GM21576 (cell line): ENCODE measurements around the gene DIS3L2.
"Not testable (repeated sequence)": the region's sequence is repeated elsewhere in the genome, so short reads cannot be mapped to it uniquely, and the experiment has no call there.

Experiments used
- ATAC-seq: cut with Tn5 transposase; IDR thresholded peaks from one replicate; pipeline ENCODE4 v1.9.1; 2021; ENCODE audit warnings: mild to moderate bottlenecking, moderate library complexity; ENCODE audit not compliant: unreplicated experiment

Gene DIS3L2

DNA sequence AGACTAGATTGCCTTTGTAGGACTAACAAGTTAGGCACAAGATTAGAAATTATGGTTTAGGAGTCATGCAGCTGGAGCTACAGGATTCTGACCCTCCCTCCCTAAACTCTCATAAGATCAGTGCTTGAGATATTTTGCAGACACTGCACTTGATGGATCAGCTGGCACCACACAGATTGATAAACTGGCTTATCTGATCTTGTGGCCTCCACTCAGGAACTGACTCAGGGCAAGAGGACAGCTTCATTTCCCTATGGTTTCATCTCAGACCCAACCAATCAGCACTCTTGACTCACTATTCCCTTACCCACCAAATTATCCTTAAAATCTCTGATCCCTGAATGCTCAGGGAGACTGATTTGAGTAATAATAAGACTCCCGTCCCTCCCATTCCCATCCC is 152.3 kb downstream of the DIS3L2 start:
- ATAC-seq: no peak

DNA sequence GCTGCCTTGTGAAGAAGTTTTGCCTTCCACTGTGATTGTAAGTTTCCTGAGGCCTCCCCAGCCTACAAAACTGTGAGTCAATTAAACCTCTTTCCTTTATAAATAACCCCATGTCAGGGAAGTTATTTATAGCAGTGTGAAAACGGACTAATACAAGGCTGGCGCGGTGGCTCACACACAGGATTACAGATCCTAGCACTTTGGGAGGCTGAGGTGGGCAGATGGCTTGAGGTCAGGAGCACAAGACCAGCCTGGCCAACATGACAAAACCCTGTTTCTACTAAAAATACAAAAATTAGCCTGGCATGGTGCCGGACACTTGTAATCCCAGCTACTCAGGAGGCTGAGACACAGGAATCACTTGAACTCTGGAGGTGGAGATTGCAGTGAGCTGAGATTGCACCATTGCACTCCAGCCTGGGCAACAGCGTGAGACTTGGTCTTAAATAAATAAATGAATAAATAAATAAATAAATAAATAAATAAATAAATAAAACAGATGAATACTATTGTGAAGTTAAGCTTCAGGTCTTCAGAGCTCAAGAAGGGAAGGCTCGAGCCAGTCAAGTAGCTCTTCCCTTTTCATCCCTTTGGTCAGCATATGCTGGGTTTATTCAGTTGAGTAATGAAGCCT is 154.3 kb downstream of the DIS3L2 start:
- ATAC-seq: not testable (repeated sequence)

DNA sequence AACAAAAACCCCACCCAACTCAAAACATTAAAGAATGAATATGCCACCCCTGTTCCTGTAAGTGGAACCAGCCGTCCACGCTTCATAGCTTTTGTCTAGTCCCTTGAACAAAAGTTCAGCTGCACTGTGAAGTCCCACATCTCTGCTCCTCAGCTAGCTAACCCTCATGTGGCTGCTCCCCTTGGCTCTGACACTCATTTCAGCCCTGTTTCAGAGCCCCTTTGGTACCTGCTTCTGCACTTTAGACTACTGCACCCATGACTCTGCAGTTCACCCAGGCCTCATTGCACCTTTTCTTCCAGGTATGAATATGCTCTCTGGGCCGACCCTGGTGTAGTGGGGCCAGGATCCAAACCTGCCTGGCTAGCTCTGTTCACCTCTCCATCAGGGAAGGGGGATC is 155.3 kb downstream of the DIS3L2 start:
- no peak for ATAC-seq

DNA sequence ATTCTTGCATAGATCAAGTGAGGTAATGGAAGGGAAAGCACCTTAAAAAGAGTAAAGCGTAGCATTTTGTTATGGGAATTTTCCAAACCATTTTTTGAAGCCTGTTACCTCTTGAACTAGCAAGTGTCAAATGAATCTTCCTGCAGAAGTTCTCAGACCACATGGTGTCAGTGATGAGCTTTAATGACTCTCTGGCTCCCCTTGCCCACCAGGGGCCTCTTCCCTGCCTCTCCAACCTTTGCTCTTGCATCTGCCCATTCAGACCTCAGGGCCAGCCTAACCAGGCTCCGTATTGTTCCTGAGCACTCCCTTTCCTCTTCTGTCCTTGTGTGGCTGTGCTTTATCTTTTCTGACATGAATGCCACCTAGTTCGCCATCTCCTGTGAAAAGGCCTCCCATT is 155.9 kb downstream of the DIS3L2 start:
- ATAC-seq: no peak

DNA sequence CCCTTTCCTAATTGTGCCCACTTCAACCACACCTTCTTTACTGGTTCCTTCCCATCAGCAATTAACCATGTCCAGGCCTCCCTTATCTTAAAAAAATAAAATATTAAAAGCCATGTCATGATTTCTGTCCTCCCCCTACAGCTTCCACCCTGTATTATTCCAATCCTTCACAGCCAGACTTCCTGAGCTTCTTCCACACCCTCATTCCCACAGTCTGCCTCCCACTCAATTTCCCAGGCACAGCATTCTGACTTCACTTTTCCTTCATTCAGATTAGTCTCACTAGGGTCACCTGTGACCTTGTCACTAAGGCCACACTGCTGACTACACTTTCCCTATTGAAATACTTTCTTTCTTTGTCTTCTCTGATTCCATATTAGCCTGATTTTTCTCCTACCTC is 159.4 kb downstream of the DIS3L2 start:
- ATAC-seq: no peak

DNA sequence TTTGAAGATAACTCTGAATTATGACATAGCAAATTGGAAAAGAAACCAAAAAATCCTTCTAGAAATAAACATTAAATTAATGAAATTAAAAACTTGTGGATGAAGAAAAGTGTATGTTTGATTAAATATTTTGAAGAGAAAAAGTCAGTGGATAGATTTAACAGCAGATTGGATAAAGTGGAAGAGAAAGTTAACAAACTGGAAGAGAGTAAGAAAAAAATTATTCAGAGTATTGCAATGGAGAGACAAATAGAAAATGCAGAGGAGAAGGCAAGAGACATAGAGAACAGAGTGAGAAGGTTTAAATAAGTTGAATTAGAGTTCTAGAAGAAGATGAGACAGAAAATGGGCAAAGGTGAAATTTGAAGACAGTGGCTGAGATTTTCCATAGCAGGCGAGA is 162.8 kb downstream of the DIS3L2 start:
- no peak for ATAC-seq

DNA sequence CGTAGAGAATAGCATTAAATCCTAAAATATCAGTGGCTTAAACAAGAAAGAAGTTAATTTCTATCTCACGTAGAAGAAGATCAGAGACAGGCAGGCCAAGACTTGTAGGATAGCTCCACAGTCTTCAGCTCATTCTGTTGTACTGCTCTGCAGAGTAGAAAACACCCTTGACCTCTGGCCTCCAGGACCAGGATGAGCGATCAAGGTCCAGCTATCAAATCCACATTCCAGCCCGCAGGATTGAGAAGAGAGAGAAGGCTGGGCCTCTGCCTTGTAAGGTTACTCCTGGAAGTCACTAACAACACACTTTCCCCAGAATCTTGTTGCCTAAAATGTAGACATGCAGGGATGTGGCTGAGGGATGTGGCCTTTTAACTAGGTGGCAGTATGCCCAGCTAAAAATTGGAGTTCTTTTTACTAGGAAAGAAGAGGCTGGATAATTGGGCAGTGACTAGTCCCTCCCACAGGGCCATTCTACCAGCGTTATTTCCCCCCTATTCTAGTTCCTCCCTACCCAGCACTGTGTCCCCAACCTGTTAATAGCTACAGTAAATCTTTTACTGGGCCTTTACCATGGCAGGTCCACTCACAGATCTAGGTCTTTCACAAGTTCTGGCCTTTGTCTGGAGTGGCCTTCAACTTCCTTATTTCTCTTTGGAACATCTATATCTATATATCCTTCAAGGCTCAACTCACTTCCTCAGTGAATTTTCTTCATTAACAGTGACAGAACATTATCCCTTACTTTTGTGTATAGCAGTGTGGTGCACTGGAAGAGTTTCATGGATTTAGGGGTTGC is 165.0 kb downstream of the DIS3L2 start:
- no peak for ATAC-seq

DNA sequence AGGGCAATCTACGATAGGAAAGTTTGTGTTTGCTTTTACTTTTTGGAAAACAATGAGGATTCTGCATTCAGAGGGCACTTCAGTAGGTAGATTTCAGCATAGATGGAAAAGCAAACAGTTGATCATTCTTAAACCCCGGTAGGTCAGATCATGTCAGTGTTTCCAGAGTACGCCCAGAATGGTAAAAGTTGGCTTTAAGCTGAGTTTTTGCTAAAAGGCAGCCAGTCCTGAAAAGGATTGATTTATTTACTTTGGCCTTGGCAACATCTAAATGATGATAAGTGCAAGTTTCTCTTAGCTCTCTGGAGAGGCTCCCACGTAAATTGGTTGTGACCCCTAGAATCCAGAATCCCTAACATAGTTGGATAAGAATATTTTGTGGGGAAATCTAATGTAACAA is 168.0 kb downstream of the DIS3L2 start:
- ATAC-seq: no peak

DNA sequence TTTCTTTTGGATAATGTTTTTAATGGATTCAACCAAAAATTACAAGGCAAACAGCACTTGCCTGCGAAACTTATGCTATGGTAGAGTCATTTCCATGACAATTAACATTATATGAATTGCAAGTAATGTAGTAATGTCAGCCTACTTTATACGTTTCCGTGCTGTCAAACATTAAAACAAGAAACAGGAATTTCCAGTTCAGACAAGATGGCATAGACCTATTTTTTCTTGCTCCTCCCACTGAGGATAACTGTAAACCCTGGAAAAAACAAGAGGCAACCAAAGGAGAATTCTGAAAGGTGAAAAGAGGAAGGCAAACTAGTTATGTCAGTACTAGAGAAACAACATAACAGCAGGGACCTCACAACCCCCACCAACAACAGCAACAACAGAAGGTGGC is 170.7 kb downstream of the DIS3L2 start:
- no peak for ATAC-seq

DNA sequence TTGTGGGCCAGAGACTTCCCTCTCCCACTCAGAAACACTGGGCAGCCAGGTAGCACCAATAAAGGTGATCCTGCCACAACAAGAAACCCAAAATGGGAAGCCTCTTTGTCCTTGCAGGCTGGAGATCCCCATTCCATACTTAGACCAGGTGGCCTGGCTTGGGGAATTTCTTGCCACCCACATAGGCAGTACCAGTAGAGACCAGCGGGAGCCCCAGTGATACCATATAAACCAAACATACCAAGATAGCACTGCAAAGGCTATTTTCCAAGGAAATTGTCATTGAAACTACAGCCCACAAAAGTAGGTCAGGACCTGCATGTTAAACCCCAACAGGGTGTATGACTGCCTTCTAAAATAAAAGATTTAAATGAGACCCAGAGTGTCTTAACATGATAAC is 171.6 kb downstream of the DIS3L2 start:
- no peak for ATAC-seq

DNA sequence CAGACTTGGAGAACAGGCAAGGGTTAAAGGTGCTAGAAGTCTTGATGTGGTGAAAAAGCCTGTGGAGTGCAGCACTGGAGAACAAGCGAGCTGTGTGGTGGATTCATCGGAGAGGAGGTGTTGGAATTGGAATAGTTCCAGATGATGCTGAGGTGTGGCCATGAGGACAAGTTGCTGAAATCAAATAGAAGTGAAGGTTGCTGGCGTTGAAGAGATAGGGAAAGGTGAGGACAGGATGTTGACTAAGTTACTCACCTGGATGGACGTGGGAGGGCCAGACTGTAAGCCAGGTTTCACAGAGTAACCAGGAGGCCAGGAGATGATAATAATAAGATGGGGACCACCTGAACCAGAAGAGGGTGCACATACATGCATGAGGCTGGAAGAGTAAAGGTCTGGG is 173.4 kb downstream of the DIS3L2 start:
- no peak for ATAC-seq

DNA sequence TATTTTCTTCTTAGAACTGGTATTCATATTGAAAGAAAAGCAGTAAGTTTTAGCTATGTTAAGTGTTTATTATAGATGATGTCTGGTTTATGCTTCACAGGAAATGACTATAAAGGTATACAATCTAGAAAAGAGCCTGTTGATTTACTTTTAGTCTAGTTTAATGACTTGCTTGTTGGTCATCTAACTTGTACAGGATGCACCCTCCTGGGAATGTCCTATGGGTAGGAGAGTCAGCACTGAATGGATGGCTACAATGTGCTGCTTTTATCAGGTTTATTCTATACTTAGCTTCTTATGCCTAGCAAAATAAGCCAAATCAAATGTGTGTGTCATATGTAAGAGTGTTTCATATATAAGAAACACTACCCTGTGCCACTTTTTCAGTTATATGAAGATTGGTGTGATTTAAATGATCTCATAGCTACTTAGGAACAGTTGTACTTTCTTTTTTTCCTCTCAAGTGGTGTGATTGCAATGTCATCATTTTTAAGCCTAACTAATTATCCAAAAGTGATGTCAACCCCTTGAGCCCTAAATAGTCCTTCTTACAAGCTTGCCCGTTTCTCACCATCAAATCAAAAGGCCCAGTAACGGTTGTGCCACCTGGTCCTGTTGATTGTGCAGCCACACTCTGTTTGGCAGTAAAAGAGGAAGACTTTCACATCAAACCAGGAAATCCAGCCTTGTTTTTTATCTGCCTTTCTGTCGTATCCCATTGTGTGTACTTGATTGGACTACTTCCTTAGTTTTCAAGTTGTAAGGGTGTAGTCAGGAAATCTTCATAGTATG is 176.0 kb downstream of the DIS3L2 start:
- no peak for ATAC-seq

DNA sequence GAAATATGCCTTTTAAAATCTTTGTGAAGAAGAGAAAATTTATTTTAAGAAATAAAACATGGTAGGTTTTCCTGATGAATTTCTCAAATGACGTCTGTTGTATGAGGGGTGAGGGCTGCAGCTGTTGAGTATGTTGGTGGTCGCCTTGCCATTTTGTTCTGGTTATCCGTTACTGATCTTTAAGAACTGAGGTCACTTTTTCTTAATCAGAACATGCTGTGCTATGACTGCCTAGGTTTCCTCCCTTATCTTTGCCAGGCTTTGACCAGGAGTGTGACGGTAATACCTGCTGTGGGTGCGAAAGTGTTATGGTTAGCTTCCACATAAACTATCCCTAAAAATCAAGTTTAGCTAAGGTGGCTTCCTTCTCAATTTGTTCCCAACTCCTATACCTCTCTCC is 176.9 kb downstream of the DIS3L2 start:
- no peak for ATAC-seq

DNA sequence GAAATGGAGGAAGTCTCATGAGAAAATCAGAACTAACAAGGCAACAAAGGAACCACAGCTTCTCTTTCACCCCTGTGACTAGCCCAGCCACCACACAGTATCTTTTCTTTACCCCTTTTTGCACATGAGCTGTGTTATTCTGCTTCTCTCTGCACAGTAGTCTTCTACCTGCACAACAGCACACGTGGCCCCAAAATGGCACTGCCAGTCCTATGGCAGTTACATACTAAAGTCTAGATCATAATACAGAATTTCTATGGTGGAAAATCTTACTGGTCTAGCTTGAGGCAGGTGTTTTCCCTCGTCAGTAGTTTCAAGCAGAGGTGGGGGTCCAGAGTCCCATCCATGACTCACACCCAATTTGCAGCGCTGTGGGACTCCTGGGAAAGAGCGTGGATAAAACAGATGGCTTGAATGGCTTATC is 177.7 kb downstream of the DIS3L2 start:
- no peak for ATAC-seq

DNA sequence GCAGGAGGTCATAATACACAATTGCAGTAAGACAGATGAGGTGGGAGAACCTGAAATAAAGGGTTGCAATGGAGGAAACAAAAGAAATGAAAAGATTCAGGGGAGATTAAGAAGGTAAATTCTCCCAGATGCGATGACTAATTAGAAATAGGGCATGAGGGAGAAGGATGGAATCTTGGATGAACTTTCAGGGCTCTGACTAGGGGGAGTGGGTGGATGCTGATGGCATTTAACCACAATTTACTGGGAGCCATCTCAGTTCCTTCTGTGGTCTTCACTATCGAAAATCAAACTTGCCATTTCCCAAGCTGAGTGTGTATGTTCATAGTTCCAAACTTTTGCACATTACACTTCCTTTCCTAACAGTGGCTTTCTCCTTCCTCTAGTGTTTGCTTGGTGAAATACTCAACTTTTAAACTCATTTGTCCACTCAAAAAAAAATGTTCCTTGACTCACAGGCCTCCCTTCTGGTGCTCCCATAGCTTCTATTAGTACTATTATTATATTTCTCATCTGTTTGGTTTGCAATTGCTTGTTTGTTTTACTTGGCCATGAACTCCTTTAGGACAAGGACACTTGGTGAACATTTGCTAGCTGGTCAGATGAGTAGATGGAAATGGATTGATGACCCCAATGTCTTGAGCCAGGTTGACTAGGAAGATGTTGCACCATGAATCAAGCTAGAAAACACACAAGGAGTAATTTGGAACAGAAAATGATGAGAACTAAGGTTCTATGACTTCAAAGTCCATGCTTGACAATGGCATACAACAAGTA is 178.5 kb downstream of the DIS3L2 start:
- ATAC-seq: no peak

DNA sequence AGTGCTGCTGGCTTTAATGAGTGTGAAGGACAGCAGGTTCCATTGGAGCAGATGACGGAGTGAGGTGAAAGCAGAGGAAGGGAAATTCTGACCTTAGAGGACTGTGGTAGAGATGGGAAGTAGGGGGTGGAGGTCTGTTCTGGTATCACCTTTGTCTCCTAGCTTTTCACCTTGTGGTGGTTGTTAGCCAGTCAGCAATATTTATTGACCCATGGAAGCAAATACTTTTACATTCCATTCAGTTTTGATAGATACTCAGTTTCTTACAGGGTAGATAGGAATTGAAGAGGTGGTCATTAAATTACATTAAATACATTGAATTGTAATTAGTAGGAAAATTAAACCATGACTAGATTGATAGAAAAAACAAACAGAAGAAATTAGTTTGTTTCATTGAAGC is 180.1 kb downstream of the DIS3L2 start:
- ATAC-seq: no peak

DNA sequence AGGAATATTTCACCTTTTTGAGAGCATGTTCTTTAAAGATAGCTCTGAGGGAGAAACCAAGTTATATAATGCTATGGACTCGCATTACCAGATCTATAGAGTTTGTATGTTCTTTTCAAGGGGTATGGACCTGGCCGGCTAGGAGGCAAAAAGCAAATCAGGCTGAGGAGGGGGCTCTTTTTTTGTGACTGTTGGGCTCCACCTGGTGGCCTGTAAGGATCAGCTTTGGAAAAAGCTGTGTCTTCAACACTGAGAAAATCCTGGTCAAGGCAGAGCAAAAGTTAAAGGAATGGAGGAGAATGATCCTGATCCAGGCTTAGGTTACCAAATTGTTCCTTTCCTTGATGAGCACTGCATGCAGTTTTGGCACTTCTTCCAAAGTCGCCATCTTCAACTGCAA is 180.5 kb downstream of the DIS3L2 start:
- no peak for ATAC-seq

DNA sequence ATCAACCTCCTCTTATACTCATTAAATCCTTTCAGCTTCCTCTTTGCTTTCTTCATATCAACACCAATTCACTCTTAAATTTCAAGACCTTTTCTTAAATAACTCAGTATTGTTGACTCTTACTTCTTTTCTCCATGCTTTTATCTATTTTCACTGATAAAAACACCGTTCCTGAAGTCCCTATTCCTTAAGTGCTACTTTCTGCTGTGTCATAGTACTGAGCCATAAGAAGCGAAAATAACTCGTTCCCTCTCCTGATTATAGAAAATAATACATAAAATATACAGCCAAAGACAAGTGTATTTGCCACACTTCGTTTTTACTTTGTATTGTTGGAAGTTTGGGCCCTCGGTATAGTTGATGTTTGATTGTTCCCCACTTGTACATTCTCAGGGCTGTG is 181.0 kb downstream of the DIS3L2 start:
- no peak for ATAC-seq

DNA sequence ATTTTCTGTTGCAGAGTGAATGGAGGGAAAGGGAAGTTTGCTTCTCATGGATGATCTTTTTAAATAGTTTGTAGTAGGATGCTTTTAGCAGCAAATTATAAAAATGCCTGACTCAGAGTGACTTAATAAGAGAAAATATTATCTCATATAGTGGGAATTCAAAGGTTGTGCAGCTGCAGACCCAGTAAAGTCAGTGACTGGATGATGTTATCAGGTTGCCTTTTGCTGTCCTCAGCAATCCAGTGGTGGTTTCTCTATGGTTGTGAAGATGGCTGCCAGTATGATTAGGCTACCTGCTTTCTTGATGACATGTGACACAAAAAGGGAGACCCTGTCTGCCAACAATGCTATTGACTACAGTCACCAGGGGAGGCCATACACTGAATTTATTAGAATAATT is 184.8 kb downstream of the DIS3L2 start:
- ATAC-seq: no peak

DNA sequence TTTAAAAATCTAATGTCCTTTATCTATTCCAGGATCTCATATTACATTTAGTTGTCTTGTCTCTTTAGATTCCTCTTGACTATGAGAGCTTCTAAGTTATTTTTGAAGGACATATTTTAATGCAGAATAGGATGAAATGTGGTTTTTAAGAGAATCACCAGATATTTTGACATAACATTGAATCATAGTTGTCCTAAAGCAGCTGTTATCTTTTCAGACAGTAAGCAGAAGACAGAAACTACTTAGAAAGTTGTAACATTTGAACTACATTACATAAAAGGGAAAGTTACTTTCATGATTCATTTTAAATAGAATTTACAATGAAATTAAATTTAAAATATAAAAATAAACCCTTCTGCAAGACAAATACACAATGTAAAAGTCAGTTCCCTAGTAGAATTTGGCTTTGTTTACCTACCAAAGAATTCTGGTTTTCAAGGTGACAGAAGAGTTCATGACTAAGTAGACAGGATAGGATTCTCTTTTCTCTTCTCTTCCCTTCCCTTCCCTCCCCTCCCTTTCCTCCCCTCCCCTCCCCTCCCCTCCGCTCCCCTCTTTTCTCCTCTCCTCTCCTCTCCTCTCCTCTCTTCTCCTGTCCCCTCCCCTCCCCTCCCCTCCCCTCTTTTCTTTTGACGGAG is 186.0 kb downstream of the DIS3L2 start:
- ATAC-seq: no peak

DNA sequence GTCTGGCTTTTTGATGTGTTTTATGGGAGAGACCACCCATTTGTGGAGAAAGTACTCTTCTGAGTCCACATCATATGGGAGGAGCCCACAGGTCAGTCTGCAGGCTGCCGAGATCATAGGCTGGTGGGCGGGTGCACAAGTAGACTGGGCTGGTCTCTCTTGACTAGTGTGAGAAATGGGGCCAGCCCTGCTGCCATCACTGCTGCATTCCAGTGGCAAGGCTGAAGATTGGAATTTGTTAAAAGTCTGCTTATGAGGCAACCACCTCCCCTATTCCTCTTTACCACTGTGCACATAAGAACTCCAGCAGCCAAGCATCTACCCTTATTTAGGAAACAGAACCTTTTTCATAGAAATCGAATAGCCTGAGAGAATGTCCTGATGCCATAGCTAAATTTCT is 200.7 kb downstream of the DIS3L2 start:
- no peak for ATAC-seq
